HG03558 (cell line): ENCODE data around the gene SCTR.

Source experiments
- ATAC-seq: cut with Tn5 transposase; IDR thresholded peaks from one replicate; pipeline ENCODE4 v1.9.1; 2021; ENCODE audit warnings: moderate number of reproducible peaks; ENCODE audit not compliant: unreplicated experiment; ENCODE audit errors: extremely low read depth

SCTR gene

GRCh38 chr2:119476301-119477112 lies 47.8 kb downstream of the SCTR start:
- ATAC-seq: no peak

- ATAC-seq: no peak
These were observed 48.4 kb downstream of the SCTR start for GRCh38 chr2:119475857-119476244.

- no peak for ATAC-seq
These were observed 48.9 kb downstream of the SCTR start for GRCh38 chr2:119475225-119475856.

- ATAC-seq: no peak
These were observed 49.7 kb downstream of the SCTR start for GRCh38 chr2:119474371-119475224.

- ATAC-seq: no peak
These were observed 50.5 kb downstream of the SCTR start for GRCh38 chr2:119473621-119474370.

- ATAC-seq: no peak
These were observed 51.5 kb downstream of the SCTR start for GRCh38 chr2:119472749-119473148.

GRCh38 chr2:119469661-119470297 lies 54.5 kb downstream of the SCTR start:
- ATAC-seq: no peak

GRCh38 chr2:119469131-119469530 lies 55.2 kb downstream of the SCTR start:
- ATAC-seq: no peak

- no peak for ATAC-seq
These were observed 55.9 kb downstream of the SCTR start for GRCh38 chr2:119468154-119468955.

- no peak for ATAC-seq
These were observed 57.9 kb downstream of the SCTR start for GRCh38 chr2:119466373-119466772.

- ATAC-seq: no peak
These were observed 58.6 kb downstream of the SCTR start for GRCh38 chr2:119465687-119466086.

GRCh38 chr2:119464981-119465380 lies 59.3 kb downstream of the SCTR start:
- no peak for ATAC-seq

- ATAC-seq: no peak
These were observed 60.3 kb downstream of the SCTR start for GRCh38 chr2:119463990-119464389.

- ATAC-seq: no peak
These were observed 61.1 kb downstream of the SCTR start for GRCh38 chr2:119463136-119463535.

- ATAC-seq: no peak
These were observed 61.7 kb downstream of the SCTR start for GRCh38 chr2:119462574-119462973.

GRCh38 chr2:119461811-119462210 lies 62.5 kb downstream of the SCTR start:
- ATAC-seq: no peak

GRCh38 chr2:119460076-119460475 lies 64.2 kb downstream of the SCTR start:
- no peak for ATAC-seq

- ATAC-seq: no peak
These were observed 69.1 kb downstream of the SCTR start for GRCh38 chr2:119455066-119455718.
